Measurements from ENCODE around the gene GALNTL6. TPM values are rescaled to one million over a fixed set of nuclear protein-coding genes. Genes with fewer than 3 reads are reported as not detected.
A peak's percentile ranks its signal among the peaks of the same experiment; 100 is the strongest.
"Not testable (repeated sequence)": the region's sequence is repeated elsewhere in the genome, so short reads cannot be mapped to it uniquely, and the experiment has no call there.

The GALNTL6 gene
- total RNA-seq, 1 donor from 2014 or later: not detected

DNA sequence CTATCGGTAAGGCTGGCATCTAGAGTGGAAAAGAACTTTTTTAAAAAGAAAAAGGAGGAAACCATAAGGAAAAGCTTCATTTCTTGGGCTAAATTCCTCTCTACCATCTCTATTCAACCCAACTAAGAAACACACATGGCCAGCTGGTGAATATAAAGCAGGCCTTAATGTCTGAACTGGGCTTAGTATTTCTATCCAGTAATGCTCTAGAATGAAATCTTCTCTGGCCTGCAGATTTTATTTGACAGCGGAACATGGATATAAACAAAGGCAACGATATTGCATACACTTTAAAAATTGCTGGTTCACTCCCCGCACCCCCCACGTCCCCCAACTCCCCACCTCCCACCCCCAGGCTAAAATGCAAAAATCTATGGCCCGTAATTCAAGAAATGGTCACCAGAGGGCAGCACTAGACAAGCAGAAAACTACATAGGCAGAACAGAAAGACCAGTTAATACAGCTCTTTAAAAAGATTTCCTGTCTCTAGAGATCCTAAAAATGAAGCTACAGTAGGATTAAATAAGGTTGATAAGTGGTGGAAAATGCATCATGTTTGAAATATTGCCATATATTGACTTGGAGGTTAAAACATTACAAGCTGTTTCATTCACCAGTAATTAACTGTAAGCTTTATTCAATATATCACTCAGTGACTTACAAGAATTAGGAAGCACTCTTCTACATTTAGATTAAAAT lies 1200.2 kb downstream of the GALNTL6 start:
- peak; percentile 30 to 53 for DNase-seq (ENCODE audit: low read depth in 2 of 2)

DNA sequence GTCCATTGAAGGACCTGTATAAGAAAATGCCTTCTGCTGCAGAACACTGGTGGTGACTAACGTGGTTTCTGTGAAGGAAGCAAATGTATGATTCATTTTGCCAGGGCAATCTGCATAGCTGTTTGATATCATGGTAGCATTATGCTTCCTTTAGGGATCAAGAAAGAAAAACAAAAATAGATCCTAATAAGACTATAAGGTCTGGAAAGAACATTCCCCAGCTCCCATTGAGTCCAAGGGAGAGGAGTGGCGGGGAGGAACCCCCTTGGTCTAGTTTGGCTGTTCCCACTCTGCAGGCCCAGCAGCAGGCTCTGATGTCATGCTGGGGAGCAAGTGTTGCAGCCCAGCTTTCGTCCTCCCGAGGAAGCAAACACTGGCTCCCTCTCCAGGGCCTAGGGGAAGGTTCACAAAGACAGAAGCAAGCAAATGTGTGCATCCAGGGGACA lies 1200.9 kb downstream of the GALNTL6 start:
- peak in 1 of 2 donors; percentile 77 for DNase-seq (ENCODE audit: low read depth in 2 of 2)

DNA sequence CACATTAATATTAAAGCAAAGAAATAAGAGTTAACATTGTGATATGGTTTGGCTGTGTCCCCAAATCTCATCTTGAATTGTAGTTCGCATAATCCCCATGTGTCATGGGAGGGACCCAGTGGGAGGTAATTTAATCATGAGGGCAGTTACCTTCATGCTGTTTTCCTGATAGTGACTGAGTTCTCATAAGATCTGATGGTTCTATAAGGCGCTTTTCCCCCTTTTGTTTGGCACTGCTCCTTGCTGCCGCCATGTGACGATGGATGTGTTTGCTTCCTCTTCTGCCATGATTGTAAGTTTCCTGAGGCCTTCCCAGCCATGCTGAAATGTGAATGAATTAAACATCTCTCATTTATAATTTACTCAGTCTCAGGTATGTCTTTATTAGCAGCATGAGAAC lies 1201.6 kb downstream of the GALNTL6 start:
- DNase-seq (ENCODE audit: low read depth in 2 of 2): no peak

DNA sequence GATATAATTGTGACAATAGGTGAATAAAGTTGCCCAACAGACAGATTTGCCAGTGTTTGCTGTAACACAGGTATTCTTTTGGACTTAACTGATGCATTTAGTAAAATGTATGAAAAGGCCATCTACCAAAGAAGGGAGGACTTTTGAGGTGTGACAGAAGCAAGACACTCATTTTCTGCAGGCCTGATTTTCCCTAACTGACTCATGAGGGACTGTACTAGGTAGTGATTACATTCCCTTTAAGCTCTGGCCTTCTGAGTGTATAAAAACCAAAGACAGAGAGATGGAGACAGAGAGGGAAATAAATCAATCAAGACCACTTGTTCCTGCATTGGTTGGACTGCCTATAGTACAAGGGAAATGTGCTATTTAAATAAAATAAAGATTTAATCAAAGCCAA lies 1204.6 kb downstream of the GALNTL6 start:
- no peak for DNase-seq (ENCODE audit: low read depth in 2 of 2)

DNA sequence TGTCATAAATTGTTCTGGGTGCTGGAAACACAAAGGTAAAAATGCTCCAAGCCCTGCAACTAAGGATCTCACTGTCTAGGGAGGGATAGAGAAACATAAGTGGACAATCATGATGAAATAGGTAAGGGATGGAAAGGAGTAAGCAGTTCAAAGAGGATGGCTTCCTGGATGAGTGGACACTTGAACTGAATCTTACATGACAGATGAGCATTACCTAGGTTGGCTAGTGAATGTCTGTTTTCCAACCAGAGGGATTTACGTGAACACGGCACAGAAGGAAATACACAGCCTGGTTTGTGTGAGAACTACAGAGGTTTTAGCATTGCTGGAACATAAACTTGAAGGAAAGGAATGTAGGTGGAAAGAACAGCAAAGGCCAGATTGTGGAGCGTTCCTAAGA lies 1205.2 kb downstream of the GALNTL6 start:
- DNase-seq (ENCODE audit: low read depth in 2 of 2): no peak

DNA sequence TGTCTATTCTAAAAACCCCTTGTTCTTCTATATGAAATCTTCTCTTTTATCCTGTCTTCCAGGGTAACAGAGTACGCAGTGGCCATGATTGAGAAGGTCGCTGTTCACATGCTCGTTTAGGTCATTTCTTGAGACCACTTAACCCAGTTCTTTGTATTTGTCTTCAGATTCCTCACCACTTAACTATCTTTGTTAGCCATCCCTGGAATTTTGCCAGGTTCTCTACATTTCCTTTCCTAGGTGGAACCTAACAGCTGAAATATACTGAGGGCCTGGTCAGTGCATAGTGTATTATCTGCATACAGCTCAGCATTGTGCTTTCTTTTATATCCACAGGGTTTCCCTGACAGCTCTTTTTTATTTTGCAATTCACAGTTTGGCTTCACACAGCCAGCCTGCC lies 1206.5 kb downstream of the GALNTL6 start:
- no peak for DNase-seq (ENCODE audit: low read depth in 2 of 2)

DNA sequence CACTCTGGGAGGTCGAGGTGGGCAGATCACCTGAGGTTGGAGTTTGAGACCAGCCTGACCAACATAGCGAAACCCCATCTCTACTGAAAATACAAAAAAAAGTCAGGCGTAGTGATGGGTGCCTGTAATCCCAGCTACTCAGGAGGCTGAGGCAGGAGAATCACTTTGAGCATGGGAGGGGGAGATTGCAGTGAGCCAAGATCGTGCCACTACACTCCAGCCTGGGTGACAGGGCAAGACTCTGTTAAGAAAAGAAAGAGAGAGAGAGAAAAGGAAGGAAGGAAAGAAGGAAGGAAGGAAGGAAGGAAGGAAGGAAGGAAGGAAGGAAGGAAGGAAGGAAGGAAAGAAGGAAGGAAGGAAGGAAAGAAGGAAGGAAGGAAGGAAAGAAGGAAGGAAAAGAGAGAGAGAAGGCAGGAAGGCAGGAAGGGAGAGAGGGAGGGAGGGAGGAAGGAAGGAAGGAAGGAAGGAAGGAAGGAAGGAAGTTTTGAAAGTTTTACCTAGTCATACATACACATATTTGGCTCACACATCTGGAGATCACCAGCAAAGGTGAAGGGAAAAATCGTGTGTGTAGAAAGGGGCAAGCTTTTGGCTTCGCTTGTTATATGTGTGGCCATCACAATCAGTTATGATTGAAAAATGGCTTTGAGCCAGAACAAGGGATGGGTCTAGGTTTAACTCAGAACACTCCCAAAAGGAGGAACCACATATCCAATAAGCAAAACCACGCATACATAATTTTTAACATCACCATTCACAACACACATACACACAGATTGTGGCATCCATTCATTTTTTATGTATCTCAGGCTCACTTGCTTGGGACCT lies 1208.8 kb downstream of the GALNTL6 start:
- DNase-seq (ENCODE audit: low read depth in 2 of 2): not testable (repeated sequence)

DNA sequence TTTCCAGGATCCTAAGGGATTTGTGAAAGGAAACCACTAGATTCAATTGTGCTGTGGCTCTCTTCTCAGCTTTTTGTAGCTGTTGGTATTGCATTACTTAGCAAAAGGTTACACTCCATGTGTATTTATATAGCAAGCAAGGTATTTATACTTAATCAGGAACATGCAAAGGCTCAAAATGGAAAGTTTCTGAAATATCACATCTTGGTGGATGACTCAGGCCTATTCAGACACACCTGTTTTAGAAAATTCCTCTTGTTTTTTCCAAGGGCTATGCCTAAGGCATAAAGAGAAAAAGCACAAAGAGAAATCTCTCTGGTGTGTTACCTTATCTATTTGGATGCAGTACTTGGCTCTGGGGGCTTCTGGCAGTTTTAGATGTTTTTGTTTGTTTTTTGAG lies 1211.0 kb downstream of the GALNTL6 start:
- no peak for DNase-seq (ENCODE audit: low read depth in 2 of 2)

DNA sequence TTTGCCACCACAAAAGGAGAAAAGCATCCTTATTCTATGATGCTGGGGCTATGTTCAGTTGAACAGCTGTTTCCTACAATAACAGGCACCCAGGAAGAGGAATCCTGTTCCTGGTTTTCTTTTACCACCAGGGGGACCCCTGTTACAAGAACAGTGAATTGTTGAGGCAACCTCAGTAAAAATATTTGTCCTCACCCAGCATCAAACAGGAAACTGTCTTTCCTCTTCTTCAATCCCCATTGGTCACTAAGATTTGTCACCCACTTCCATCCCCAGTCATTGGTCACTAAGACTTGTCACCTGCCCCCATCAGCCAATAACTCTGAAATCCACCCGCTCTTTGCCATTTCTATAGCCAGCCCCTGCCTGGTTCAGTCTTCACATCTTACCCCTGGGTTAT lies 1211.9 kb downstream of the GALNTL6 start:
- peak in 1 of 2 donors; percentile 41 for DNase-seq (ENCODE audit: low read depth in 2 of 2)

DNA sequence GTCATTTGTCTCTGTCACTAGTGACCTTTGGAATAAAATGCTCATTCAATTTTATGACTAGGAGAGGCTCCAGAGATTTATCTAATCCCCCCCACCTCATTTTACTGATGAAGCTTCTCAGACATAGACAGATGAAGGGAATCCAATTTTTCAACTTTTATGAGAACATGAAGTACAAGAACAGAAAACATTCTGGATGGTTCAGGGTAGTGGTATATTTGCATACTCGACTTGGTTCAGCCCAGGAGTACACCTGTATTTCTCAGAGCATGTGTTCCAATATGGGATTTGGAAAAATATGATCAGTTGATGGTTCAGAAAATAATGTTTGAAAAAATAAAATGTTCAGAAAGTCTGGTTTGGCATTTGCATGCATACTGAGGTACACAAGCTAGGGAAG lies 1224.0 kb downstream of the GALNTL6 start:
- no peak for DNase-seq (ENCODE audit: low read depth in 2 of 2)

DNA sequence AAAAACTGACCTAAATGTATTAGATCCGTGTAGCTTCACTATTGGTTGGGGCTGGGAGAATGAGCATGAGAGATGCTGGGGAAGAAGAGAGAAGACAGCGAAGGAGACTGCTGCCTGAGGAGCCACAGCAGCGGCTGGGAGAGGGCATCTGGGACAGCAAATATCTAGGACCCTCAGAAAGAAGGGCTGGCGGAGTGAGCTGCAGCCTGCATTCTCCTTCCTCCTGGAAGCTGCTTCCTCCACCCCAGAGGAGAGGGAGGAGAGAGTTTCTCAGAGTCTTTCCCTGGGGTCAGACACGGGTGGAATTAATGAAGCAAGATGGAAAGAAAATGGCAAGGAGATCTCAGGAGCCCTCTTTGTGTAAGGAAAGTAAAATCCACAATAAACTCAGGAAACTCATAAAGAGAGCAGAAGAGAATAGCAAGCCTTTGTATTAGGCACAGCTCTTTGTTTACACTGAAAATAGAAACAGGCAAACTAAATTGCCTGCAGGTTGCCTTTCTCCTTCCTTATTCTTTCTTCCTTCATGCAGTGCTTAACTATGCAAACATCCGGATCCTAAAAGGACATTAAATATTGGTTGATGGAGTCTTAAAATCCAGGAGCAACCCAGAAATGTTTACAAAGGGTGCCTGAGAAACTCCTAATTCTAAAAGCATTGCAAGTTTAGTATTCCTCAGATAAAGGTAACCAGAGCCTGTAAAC lies 1225.1 kb downstream of the GALNTL6 start:
- no peak for DNase-seq (ENCODE audit: low read depth in 2 of 2)

DNA sequence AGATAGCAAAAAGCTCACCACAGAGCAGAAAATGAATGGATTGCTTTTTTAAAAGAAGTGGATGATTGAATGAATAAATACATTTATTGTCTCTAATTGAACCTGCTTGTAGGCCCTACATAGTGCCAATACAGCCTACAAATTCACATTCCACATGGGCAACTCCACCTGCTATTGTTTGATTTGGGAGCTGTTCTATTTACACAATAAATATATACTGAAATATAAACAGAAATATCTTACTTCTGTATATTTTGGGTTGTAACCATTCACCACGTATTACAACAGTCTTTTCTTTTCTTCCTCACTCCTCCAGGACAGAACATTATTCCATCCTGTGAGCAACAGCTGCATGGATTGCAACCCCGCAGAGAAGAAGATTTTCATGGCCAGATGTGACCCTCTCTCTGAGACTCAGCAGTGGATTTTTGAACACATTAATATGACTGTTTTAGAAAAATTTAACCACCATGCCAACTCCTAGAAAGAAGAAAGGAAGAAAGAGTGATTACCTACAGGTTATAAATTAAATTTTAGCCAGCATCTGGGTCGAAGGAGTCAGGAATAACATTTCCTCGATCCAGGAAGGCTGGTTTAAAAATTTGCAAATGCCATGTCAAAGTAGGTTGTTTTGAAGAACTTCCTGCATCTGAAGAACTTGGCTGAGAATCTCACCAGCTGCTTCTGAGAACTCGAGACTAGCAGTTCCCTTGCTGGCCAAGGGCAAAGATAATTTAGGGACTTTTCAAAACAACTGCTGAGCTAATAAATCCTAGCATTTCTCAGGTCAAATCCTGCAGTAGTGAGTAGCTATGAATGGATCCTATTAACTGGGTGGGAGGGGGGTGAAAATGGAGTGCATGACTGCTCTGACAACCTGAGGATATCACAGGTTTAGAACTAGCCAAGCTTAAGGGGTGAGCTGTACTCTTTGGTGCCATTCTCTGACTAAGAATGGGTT lies 1226.7 kb downstream of the GALNTL6 start:
- DNase-seq (ENCODE audit: low read depth in 2 of 2): peak in 1 of 2 donors; percentile 68

DNA sequence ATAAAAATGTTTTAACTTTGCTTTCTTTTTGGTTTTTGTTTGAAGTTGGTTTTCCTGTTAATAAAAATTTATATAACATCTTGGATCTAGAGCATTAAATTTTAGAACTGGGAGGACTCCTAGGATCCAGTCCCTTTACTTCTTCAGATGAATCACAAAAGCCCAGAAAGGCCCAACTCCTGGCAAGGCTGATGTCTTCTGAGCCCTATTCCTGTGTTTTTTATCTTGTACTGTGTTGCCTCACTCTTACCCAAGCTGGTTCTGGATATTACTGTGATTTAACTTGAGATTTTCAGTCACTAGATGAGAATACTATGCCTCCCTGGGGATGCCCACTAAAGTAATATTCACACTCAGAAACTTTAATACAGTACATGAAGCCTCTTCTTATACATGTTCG lies 1228.3 kb downstream of the GALNTL6 start:
- DNase-seq (ENCODE audit: low read depth in 2 of 2): no peak

DNA sequence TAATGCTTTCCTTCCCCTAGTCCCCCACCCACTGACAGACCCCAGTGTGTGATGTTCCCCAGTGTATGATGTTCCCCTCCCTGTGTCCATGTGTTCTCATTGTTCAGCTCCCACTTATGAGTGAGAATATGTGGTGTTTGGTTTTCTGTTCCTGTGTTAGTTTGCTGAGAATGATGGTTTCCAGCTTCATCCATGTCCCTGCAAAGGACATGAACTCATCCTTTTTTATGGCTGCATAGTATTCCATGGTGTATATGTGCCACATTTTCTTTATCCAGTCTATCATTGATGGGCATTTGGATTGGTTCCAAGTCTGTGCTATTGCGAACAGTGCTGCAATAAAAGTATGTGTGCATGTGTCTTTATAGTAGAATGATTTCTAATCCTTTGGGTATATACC lies 1228.9 kb downstream of the GALNTL6 start:
- not testable (repeated sequence) for DNase-seq (ENCODE audit: low read depth in 2 of 2)

DNA sequence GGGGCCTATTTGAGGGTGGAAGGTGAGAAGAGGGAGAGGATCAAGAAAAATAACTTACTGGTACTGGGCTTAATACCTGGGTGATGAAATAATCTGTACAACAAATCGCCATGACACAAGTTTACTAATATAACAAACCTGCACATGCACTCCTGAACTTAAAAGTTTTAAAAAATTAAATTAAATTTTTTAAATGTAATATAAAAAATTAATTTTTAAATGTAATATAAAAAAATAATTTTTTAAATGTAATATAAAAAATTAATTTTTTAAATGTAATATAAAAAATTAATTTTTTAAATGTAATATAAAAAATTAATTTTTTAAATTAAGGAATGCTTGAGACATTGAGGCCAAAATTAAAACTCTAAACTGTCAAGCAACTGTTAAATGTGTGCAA lies 1231.1 kb downstream of the GALNTL6 start:
- DNase-seq (ENCODE audit: low read depth in 2 of 2): no peak

DNA sequence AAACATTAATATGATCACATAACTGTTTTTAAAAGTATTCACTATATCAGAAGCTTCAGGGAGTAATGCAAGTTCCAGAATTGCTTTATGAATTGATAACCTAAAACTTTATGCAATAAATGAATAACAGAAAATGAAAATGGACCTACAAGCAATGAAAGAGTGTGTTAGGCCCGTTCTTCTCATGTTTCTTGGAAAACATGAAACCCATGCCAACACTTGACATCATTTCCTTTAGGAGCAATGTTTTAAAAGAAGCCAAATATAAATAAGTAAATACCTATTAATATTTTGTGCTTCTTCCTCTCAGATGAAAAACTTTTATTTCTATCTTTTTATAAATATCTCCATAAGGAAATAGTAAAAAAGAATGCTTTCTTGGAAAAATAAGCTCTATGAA lies 1232.4 kb downstream of the GALNTL6 start:
- DNase-seq (ENCODE audit: low read depth in 2 of 2): no peak

DNA sequence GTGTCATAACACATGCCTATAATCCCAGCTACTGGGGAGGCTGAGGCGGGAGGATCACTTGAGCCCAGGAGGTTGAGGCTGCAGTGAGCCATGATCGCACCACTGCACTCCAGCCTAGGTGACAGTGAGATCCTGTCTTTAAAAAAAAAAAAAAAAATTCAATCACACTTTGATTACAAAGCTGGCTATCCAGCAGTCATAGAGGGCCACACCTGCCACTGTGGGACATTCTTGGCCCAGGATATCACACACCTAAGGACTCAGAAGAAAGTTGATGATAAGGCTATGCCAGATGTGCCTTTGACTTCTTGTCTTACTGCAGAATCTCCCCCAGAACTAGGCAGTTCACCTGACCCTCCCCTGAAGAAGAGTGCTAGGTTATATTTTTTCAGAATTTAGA lies 1232.9 kb downstream of the GALNTL6 start:
- DNase-seq (ENCODE audit: low read depth in 2 of 2): no peak

DNA sequence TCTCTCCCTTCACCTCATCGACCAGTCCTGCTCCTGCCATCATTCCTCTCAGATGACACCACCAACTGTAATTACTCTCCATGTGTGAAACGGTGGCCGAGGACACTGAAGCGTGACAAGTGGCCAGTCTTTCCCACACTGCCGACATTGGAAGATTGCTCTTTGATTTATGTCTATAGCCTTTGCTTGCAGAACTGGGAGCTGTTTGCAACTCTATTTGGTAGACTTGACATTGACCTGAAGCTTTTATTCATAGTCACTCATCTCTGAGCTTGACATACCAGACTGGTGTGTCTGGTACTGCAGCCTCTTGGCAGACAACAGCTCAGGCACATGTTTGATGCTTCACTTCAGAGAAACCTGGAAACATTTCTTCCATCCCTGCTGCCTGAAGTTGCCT lies 1233.6 kb downstream of the GALNTL6 start:
- DNase-seq (ENCODE audit: low read depth in 2 of 2): no peak

DNA sequence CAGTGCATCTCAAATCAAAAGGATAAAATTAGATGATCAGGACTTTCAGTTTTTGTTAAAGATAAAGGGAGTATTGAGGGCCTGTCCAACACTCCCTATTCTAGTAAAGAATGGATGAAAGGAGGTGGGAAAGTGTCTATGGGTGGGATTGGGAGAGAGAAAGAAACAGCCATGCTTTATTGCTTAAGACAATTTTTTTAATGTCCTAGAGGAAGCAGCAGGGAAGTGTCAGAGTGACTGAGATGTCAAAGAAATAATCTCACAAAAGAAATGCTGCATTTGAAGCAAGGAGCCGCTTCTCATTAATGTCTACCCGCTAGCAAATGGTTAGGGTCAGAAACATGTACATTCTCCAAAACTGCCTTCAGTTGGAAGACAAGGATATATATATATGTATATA lies 1238.0 kb downstream of the GALNTL6 start:
- no peak for DNase-seq (ENCODE audit: low read depth in 2 of 2)

DNA sequence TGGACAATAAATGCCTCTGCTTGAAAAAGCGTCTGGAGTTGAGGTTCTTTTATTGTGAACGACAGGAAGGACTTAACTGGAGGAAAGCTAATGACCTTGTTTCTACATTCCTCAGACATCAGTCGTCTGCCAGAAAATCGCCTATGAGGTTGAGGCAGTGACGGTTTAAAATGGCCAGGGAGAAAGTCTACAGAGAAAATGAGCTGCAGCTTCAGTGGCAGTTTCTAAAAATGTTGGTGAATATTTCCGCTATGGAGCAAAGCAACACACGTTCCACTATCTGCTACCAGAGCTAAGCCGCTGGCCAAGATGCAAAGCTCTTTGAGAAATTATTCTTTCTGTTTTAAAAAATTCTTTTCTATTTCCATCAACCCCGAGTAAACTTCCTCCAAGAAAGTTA lies 1238.5 kb downstream of the GALNTL6 start:
- DNase-seq (ENCODE audit: low read depth in 2 of 2): peak in 1 of 2 donors; percentile 13

DNA sequence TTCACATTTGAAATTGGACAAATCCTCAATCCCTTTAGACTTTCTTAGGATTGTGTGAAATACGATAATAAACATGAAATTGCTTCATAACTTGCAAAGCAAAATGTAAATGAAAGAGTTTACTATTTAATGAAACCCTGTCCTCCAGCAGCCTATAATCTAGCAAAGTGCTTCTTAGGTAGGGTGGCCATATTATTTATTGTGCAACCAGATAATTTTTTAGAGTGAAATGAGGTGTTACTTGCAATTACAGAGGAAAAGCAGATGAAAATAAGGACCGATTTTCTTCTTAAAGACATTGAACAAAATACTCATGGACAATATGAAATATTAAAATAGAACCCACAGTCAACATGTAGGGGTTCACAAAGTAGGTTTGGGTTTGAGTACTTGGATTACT lies 1239.2 kb downstream of the GALNTL6 start:
- DNase-seq (ENCODE audit: low read depth in 2 of 2): no peak
